Activated CD4-positive, alpha-beta T cell treated with anti-CD3 and anti-CD28 coated beads for 1 hour (primary cell): ENCODE results near the gene RPUSD1.
"Not testable (repeated sequence)": the region's sequence is repeated elsewhere in the genome, so short reads cannot be mapped to it uniquely, and the experiment has no call there.

Source experiments
- DNase-seq: peaks from one replicate; pipeline ENCODE4 v3.0.0-alpha.2; 2020

The RPUSD1 gene

DNA sequence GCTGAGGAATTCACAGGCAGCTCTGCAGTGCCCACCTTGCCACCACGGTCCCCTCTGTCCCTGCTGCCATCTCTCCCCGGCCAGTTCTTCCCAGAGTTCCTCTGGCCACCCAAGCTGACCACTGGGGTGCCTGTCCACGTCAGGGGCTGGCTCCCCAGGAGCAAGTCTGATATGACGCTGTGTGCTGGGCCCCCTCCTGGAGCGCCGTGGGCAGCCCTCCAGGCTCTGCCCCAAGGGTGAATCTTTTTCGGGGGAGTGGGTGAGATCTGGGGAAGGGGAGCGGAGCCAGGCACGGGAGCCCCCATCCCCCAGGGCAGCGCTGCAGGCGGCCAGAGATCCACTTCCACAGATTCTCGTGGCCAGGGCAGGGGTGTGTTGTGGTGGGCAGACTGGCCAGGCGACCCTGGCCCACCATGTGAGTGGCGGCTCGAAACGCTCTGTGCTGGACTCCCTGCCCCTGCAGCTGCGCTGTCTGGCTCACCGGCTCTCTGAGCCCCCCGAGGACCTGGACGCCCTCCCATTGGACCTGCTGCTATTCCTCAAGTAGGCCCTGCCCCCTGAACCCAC lies 23.9 kb downstream of the RPUSD1 start:
- DNase-seq, result no peak

DNA sequence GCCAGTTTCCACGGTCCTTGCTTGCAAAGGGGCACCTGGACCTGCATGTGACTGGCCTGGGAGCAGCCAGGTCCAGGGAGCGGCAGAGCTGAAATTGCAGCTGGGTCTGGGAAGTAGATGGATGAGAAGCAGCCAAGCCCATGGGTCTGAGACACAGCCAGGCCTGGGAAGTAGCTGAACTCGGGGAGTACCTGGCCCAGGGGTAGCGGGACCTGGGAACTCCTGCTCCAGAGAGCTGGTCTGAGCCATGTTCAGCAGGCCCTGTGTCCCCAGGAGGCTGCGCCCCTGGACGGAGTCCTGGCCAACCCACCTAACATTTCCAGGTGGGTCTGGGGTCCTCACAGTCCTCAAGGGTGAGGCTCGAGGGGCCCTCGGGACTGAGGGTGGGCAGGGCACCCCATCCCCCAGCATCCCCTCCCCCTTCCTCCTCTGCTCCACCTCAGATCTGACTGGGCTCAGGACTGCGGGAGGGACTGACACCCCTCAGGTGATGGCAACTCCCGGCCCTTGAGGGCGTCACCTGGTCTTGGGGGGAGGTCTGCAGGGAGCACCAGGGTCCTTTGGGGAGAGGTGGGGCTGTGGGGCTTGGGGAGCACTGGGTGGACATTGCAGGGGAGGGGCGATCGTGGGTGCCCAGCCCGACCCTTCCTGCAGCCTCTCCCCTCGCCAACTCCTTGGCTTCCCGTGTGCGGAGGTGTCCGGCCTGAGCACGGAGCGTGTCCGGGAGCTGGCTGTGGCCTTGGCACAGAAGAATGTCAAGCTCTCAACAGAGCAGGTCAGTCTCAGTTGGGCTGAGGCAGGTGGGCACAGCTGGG lies 24.6 kb downstream of the RPUSD1 start:
- no peak for DNase-seq

DNA sequence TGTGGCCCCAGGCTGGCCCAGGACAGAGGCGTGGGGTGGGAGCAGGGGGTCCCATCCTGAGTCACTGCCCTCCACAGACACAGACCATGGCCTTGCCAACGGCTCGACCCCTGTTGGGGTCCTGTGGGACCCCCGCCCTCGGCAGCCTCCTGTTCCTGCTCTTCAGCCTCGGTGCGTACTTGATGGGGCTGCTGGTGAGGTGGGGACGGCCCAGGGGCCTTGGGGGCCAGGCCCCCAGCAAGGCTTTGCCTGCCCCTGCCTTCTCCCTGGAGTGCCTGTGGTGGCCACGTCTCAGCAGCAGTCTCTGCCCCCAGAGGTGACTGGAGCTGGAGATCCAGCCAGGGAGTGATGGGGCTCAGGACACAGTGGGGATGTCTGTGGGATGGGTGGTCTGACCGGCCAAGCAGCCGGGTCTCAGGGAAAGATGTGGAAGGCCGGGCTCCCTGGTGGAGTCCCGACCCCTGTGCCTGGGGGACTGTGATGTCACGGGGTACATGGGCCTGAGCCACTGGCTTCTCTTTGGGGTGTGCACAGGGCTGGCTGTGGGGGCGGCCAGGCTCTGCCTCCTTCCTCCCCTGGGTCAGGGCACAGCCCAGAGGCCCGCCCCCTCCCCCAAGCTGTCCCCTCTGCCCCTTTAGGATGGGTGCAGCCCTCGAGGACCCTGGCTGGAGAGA lies 25.4 kb downstream of the RPUSD1 start:
- no peak for DNase-seq

DNA sequence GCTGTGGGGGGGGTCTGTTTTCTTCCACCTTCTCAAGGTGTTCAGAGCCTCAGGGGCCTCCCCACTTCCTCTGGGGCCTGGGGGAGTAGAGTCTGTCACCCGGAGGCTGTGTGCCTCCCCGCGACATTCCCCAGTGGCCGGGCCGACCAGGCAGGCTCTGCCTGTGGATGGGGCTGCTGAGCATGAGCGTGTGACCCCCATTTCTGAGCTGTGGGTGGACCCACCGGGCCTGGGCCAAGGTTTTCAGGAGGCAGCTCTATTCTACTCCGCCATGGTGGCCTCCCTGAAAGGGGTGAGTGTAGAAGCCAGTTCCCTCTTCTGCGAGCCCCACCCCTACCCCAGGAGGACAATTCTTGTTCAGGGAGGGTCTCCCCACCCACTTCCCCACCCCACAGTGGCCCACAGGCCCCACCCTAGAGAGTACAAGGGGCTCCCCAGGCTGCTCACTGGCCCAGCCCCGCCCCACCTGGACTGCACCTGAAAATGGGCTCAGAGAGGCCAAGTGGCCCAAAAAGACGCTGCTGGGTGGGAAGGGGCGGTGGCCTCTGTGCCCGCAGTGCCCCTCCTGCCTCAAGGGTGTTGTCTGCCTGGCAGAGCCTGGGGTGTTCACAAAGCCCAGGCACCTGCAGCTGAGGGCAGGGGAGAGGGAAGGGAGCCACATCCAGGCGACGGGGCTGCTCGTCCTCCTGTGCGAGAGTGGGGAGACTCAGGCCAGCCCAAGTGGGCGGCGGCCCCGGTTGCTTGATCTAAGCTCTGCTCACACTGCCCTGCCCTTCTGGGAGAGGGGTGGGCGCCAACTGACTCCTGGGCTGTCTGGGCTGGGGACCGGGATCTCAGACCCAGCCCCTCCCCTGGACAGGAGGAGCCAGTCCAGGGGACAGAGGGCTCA lies 26.3 kb downstream of the RPUSD1 start:
- DNase-seq, result no peak

DNA sequence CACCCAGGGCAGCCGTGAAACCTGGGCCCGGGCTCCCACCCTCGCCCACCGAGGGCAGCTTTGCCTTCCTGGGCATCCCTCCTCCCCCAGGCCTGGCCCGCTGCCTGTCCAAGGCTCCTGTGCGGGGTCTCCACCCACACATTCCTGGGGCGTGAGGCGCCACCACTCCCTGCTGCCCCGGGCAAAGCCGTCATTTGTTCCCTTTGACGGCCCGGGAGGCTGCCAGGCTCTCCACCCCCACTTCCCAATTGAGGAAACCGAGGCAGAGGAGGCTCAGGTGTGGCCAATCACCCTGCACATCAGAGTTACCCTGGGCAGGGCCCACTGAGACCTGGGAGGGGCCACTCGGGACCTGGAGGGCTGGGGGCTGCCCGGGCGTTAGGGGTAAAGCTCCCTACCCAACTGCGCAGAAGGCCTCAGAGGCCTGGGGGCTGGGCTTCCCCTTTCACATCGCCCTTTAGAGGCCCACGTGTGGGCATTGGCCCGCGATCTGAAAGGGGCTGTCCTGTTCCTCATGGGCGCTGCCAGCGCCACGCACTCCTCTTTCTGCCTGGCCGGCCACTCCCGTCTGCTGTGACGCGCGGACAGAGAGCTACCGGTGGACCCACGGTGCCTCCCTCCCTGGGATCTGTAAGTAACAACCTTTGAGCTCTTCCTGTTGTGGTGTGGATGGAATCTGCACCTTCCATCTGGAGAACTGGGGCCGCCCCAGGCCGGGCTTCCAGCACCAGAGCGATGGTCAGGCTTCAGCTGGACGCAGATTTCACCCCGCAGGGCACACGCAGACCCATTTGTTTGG lies 27.4 kb downstream of the RPUSD1 start, which contains the start of gene MSLN:
MSLN (plus strand) TSS at position 190 of the 799 bp plus-strand sequence. CDS start 1,947 bp downstream, outside the sequence.
- DNase-seq, result no peak

DNA sequence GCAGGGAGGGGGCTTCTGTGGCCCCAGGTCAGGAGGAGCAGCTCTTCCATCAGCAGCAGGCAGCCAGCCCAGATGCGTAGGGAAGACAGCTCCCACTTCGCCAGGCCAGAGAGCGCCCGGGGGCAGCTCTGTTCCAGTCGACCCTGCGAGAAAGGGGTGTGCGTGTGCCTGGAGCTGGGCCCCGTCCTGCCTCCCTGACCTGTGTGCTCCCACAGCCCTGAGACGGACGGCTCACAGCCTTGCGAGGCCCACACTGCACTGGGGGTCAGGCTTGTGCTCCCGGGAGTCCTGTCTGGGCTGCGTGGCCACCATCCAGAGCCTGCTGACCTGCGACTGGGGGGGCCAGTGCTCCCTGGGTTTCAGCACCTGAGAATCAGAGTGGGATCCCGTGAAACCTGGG lies 28.1 kb downstream of the RPUSD1 start:
- no peak for DNase-seq

DNA sequence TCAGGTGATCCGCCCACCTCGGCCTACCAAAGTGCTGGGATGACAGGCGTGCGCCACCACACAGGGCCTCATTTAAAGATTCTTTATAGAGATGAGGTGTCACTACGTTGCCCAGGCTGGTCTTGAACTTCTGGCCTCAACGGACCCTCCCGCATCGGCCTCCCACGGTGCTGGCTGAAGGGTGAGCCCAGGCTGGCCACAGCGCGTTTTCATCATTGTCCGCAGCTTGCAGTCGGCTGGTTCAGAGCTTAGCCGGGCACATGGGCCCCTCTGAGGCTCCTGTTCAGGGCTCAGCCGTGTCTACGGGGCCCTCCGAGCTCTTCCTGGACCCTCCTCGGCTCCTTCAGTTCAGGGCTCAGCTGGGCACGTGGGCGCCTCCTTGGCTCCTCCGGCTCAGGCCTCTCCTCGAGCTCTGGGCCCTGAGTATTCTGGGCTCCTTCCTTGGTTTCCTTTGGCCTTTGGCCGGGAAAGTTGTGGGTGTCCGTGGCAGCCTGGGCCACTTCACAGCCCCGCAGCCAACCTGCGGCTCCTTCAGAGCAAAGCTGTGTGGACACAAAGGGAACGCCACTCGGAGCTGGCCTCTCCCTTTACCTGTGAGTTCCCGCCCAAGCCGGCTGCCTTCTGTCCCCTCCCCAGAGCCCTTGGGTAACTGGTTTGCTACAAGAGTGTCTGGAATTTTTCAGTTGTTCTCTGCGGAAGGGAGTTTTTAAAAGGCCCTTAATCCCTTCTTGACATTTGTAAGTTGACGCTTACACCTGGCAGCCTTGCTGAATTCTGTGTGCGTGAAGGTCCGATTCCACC lies 28.9 kb downstream of the RPUSD1 start:
- no peak for DNase-seq

DNA sequence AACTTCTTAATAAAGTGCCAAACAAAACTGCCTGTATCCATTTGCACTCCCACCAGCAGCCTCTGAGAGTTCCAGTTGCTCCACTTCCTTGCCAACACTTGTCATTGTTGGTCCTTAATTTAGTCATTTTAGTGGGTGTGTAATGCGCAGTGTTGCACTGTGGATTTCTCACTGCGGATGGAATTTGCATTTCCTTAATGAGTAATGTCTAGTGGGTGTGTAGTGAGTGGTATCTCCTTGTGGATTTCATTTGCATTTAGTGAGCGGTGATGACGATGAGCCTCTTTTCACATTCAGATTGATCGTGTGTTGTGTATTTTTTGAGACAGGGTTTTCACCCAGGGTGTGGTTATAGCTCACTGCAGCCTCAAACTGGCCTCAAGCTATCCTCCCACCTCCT lies 31.8 kb downstream of the RPUSD1 start:
- DNase-seq, result no peak

DNA sequence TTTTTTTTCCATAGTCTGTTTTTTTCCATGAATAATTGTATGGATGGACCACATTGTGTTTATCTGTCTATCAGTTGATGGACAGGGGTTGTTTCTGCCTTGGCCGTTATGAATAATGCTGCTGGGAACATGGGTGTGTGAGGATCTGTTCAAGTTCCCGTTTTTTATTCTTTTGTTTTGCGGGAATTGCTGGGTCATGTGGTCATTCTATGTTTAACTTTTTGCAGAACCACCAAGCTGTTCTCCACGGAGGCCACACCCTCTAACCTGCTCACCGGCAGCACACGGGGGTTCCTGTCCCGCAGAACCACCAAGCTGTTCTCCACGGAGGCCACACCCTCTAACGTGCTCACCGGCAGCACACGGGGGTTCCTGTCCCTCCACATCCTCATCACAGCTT lies 33.5 kb downstream of the RPUSD1 start:
- DNase-seq, result no peak

DNA sequence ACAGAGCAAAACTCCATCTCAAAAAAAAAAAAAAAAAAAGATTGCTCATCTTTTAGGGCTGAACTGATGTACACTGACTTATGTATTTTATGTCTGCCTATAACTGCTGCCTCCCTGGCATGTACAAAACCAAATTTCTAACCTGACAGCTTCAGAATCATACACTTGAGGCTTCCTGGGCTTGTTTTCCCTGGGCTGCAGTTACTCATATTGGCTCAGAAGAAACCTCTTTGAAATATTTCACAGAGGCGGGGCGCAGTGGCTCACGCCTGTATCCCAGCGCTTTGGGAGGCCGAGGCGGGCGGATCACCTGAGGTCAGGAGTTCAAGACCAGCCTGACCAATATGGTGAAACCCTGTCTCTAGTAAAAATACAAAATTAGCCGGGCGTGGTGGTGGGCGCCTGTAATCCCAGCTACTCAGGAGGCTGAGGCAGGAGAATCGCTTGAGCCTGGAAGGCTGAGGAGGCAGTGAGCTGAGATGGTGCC lies 34.0 kb downstream of the RPUSD1 start:
- DNase-seq, result not testable (repeated sequence)

DNA sequence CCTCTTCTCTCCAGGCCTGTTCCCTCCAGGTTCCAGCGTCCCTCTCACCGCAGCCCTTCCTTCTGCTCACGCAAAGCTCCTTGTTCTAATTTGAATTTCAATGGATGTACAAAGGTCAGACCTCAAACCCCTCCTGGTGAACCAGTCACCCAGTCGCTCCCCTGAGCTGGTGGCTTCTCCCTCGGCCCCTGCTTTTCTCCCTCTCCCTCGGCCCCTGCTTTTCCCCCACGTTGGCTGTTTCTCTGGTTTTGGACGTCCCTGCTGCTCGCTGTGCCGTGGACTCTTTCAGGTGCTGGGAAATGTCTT lies 36.2 kb downstream of the RPUSD1 start:
- DNase-seq, result no peak

DNA sequence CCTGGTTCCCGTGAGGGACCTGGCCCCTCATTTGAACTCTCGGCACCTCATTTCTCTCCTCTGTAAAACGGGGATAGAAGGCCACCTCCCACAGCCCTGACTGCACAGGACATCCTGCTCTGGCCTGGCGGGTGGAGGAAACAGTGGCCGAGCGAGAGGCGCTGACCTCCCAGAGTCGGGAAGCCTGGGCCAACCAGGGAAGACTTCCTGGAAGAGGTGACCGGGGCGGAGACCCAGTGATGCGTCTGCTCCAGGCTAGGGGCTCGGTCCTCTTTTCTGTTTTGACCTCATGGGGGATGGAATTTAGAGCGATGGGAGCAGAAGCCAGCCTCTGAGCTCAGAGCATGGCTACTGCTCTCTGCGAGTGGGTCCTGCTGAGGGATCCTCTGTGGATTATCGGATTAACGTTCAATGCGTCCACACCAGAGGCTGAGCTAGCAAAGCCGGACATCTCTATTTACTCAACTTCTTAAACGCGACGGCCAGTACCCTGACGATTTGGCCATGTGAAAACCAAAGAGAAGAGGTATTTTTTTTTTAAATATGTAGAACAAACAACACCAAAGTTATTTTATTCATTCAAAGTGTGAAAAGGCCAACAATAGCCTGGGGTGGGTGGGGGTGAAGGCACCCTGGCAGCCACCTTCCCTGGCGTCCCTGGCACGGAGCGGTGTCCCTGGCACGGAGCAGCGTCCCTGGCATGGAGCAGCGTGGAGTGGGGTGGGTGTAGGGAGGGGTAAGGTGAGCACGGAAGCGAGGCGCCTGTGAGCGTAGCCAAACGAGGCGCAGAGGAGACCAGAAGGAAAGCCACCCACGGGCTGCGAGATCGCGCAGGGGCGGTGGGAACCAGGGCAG lies 36.8 kb downstream of the RPUSD1 start:
- DNase-seq, result no peak

DNA sequence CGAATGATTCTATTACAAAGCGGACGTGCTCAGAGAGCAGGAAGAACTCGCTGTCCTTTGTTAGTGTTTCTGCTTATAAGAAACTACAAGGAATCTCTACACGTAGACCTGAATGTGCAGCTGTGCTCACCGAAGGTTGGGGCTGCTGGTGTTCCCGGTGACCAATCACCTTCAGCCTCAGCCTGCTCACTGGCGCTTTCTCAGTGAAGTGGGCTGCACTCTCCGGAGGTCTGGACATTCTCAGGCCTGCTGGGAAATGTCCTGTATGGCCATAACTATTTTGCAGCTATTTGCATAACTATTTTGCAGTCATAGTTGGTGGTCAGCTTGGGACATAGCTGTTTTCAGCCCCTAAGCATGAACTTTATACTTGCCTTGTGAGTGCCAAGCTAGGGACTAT lies 37.7 kb downstream of the RPUSD1 start:
- no peak for DNase-seq

DNA sequence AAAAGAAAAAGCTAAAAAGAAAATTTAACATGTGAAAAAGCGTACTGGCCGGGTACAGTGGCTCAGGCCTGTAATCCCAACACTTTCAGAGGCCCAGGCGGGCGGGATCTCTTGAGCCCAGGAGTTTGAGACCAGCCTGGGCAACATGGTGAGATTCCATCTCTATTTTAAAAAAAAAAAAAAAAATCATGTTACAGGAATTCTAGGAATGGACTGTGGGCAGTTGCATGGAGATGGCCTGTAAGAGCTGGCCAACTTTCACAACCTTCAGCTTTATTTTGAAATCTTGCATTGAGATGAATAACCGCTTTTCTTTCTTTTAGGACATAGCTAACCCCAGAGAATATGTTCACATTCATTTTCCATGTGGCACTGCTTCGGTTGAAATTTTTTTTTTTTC lies 39.2 kb downstream of the RPUSD1 start:
- no peak for DNase-seq

DNA sequence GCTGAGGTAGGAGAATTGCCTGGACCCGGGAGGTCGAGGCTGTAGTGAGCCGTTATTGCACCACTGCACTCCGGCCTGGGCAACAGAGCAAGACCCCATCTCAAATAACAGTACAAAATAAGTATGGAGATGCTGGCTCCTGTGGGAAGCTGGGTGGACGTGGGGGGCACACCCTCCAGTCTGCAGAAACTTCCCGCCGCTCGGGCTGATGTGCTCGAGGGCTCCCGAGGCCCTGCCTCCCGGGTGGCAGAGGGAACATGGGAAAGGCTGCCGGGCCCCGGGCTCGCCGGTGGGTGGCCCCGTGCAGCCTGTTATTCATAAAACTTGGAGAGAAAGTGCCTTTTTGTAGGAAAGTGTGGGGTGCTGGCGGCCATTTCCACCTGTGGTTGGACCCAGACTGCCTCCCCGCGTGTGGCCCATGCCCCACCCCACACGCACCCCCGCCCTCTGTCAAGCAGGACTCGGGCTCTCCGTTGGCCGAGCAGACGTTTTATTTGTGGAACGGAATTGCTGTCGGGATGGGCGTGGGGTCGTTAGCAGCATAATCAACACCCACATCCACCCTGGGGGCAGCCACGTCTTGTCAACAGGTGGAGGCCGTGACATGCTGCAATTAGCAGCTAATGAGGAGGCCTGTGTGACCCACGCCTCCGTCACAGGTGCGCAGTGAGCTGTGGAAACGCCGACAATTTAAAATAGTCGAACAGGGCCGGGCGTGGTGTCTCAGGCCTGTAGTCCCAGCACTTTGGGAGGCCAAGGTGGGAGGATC lies 40.0 kb downstream of the RPUSD1 start:
- no peak for DNase-seq

DNA sequence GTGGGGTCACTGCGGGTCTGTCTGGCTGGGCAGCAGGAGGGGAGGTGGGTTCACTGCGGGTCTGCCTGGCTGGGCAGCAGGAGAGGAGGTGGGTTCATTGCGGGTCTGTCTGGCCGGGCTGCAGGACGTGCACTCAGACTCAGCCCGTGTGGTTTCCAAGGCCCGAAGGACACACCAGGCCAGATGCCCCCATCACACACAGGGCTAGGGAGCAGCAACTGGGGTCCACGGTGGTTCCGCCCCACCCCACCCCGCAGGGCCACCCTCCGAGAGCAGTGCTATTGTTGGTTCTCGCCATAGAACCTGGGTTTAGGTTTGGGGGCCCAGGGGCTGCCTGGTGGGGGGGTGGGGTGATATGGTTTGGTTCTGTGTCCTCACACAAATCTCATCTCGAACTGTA lies 41.5 kb downstream of the RPUSD1 start:
- DNase-seq, result no peak

DNA sequence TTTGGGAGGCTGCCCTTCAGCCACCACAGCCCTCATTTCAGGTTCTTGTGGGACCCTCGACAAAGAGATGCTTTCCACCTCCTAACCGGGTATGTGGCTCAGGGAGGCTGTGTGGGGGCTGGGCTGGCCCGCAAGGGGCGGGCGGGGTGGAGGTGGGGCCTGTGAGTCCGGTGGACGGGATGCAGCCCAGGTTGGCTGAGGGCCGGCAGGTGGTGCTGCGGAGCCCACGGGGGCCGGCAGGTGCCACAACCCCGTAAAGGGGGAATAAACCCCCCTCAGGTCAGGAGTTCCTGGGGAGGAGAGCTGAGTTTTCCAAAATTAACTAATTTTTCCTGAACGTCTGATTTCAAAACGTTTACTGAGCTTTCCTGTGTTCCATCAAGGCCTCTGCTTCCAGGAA lies 42.4 kb downstream of the RPUSD1 start:
- DNase-seq, result no peak

DNA sequence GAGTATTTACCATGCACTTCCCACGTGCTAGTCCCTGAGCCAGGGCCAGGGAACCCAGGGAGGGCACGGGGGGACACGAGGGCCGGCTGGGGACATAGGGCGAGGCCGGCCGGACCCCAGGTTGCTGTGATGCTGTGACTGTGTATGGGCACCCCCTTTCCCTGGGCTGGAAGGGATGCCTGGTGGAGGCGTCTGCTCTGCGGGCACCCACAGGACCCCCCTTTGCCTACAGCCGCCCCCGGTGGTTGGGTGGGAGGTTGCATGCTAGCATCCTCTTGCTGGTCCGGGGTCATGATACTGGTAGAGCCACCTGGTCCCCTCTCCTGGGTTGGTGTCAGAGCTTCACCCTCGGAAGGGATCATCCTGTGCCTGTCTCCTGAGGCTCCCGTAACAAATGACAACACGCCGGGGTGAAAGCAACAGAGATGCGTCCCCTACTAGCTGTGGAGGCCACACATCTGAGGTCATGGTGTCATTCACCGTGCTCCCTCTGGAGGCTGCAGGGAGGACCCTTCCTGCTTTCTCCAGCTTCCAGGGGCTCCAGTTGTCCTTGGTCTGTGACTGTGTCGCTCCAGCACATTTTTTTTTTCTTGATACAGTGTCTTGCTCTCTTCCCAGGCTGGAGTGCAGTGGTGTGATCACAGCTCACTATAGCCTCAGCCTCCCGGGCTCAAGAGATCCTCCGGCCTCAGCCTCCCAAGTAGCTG lies 44.2 kb downstream of the RPUSD1 start:
- DNase-seq, result no peak

DNA sequence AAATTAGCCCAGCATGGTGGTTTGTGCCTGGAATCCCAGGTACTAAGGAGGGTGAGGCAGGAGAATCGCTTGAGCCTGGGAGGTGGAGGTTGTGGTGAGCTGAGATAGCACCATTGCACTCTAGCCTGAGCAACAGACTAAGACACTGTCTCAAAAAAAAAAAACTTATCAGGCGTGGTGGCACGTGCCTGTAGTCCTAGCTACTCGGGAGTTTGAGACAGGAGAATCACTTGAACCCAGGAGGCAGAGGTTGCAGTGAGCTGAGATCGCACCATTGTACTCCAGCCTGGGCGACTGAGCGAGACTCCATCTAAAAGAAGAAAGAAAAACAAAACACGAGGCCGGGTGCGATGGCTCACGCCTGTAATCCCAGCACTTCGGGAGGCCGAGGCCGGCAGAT lies 45.3 kb downstream of the RPUSD1 start:
- DNase-seq, result not testable (repeated sequence)
